Daoy (cell line): ENCODE results near the gene SLC34A2. TPM values are rescaled to one million over a fixed set of nuclear protein-coding genes. Genes with fewer than 3 reads are reported as not detected.

Experiments
- DNase-seq: peaks from one replicate; pipeline ENCODE4 v3.0.0-alpha.2; 2015; ENCODE audit warnings: low read depth
- total RNA-seq: library from RNA; depleted of rRNA; stranded (reverse); fragments of >200 nt; shearing (Covaris generic); gene quantifications from 2 replicates; pipeline ENCODE4 v1.2.3, GENCODE V29; 2014; rRNA removed

Gene SLC34A2
- total RNA-seq, 1 experiment from 2014 or later = not detected

DNA sequence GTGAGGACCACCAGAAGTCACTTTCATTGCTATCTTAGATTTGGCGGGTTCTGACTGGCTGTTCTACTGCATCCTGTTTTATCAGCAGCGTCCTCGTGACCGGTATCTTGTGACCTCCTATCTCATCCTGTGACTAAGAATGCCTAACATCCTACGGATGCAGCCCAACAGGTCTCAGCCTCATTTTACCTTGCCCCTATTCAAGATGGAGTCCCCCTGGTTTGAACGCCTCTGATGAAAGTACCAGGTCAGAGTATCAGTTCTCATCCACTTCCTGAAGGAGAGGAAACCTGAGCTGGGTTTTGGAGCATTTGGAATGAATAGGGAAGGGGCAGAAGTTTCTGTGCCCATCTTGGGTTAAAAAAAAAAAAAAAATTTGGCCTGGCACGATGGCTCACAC lies 70.2 kb downstream of the SLC34A2 start:
- DNase-seq = no peak

DNA sequence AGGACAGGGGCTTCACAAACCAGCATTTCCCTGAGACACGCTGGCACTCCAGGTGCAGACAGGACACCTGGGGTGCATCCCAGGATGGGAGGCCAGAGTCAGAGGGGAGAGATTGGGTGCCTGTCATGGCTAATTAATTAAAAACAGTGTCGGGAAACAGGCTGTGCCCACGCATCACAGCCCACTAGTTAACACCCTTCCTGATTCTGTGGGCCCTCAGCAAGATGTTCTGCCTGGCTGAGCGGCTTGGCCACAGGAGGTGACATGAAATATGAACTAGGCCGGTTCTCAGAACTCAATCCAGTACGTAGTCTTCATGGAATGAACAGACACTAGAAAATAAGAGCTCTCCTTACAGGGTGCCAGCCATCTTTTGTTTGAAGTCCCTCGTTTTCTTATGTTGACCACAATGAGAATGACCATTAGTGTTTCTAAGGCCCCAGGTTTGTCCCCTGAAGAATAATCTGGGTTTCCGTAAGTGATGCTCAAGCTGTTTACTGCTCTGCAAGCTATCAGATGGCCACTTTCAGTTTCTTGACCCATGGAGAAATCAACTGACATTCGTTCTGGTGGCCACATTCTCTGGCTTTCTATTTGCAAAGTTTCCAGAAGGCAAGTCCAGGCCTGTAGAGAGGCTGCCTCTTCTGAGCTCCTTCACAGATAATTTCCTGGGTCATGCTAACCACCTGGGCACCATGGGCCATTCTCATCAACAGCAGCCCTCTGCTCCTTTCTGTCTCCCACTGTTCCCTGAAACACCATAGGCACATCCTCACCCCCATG lies 72.3 kb downstream of the SLC34A2 start:
- no peak for DNase-seq

Other genes starting within 250 kb of the SLC34A2 start
- 19.7 and 20.2 TPM in 2 replicates for gene SEL1L3, start 207.1 kb downstream of the SLC34A2 start, total RNA-seq